ENCODE measurements around the gene DDRGK1. TPM values are rescaled to one million over a fixed set of nuclear protein-coding genes. Genes with fewer than 3 reads are reported as not detected.
"Not testable (repeated sequence)": the region's sequence is repeated elsewhere in the genome, so short reads cannot be mapped to it uniquely, and the experiment has no call there.

Gene DDRGK1
- total and polyA plus RNA-seq, 3 experiments from 2014 or later, result 58.1 to 77.9 (median 75.3) TPM

DNA sequence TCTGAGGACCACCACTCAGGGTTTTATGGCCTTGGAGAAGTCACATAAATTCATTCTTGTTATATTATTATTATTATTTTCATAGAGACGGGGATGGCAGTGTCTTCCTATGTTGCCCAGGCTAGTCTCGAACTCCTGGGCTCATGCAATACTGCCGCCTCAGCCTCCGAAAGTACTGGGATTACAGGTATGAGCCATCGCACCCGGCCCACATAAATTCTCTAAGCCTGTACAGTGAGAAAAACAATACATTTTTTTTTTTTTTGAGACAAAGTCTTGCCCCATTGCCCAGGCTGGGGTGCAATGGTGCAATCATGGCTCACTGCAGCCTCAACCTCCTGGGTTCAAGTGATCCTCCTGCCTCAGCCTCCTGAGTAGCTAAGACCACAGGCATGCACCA lies 44.1 kb downstream of the DDRGK1 start:
- peaks cover 0 to 21% (median 2%) of the 10 kb centered on the region in 3 donors for H3K36me3 Mint-ChIP-seq
- DNase-seq, result no peak
- no peaks in the 10 kb centered on the region for H3K27me3 Mint-ChIP-seq
- no peaks in the 10 kb centered on the region for H3K9me3 ChIP-seq (ENCODE audit: low read length)
- H3K36me3 ChIP-seq (ENCODE audit: insufficient read depth, low read length), result no peaks in the 10 kb centered on the region
- no peak overlapping the region for H3K4me3 ChIP-seq (ENCODE audit: low read length)
- H3K4me3 Mint-ChIP-seq, result peak overlapping the region; percentile 28 to 94 (median 55)
- POLR2A ChIA-PET, result no interaction called here
- H3K27ac ChIP-seq (ENCODE audit: low read depth, low read length), result peak overlapping the region; percentile 88
- CTCF ChIA-PET, result no interaction called here
- H3K4me1 ChIP-seq (ENCODE audit: insufficient read depth, low read length), result peaks cover 33% of the 10 kb centered on the region
- no peaks in the 10 kb centered on the region for H3K27me3 ChIP-seq (ENCODE audit: insufficient read depth, low read length, poor library complexity, severe bottlenecking)
- peaks cover 36 to 48% (median 46%) of the 10 kb centered on the region in 3 donors for H3K4me1 Mint-ChIP-seq
- H3K27ac Mint-ChIP-seq, result peak overlapping the region in 2 of 8 donors; percentile 12 to 60
- no peaks in the 10 kb centered on the region for H3K9me3 Mint-ChIP-seq

DNA sequence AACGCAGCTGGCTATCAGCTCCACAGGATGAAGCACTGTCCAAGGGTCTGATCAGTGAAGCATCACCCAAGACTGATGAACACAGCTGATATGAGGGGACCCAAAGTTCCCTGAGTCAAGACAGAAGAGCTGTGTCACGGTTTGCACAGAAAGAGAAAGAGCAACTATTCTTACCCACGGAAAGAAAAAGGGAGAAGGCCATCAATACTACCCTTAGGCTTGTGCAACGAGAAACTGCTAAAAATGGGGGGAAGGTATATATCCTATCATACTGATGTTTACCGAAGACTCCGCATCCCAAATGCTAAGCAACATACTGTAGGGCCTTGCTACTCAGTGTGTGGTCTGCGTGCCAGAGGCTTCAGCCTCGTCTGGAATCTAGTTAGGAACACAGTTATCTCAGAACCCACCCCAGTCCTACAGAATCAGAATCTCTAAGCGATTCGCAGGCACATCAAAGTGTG lies 45.5 kb downstream of the DDRGK1 start:
- Histone ChIP-seq H3K36me3 (ENCODE audit: insufficient read depth, low read length) (no peaks in the 10 kb centered on the region), H3K9me3 (ENCODE audit: low read length) (no peaks in the 10 kb centered on the region), H3K27ac (ENCODE audit: low read depth, low read length) (peak overlapping the region; percentile 88), H3K27me3 (ENCODE audit: insufficient read depth, low read length, poor library complexity, severe bottlenecking) (no peaks in the 10 kb centered on the region), H3K4me3 (ENCODE audit: low read length) (peak overlapping the region; percentile 75), H3K4me1 (ENCODE audit: insufficient read depth, low read length) (peaks cover 36% of the 10 kb centered on the region)
- POLR2A ChIA-PET, result interaction anchor here (0.8 kb wide), 1 partner anchor 12 kb away, joined by 3 read pairs; no protein-coding TSS in a partner anchor
- DNase-seq, result no peak
- Mint-ChIP-seq H3K36me3 (peaks cover 0 to 27% (median 2%) of the 10 kb centered on the region in 3 donors), H3K27ac (peak overlapping the region; percentile 73 to 99 (median 95)), H3K4me3 (peak overlapping the region; percentile 89 to 99 (median 94)), H3K27me3 (no peaks in the 10 kb centered on the region), H3K4me1 (peaks cover 37 to 57% (median 49%) of the 10 kb centered on the region in 3 donors), H3K9me3 (no peaks in the 10 kb centered on the region)
- CTCF ChIA-PET, result no interaction called here

DNA sequence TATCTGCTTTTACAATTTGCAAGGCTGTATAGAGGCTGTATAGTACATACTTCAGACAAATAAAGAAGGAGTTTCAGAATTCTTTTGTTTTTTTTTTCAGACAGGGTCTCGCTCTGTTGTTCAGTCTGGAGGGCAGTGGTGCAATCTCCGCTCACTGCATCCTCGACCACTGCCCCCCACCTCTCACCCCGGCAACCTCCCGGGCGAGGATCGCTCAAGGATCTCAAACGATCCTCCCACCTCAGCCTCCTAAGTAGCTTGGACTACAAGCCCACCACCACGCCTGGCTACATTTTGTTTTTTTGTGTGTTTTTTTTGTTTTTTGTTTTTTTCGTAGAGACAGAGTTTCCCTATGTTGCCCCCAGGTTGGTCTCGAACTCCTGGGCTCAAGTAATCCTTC lies 46.7 kb downstream of the DDRGK1 start:
- peaks cover 47 to 68% (median 61%) of the 10 kb centered on the region in 3 donors for H3K4me1 Mint-ChIP-seq
- H3K9me3 Mint-ChIP-seq, result no peaks in the 10 kb centered on the region
- peaks cover 0 to 35% (median 3%) of the 10 kb centered on the region in 3 donors for H3K36me3 Mint-ChIP-seq
- no peak for DNase-seq
- Histone ChIP-seq H3K9me3 (ENCODE audit: low read length) (no peaks in the 10 kb centered on the region), H3K27ac (ENCODE audit: low read depth, low read length) (peak overlapping the region; percentile 20), H3K36me3 (ENCODE audit: insufficient read depth, low read length) (no peaks in the 10 kb centered on the region), H3K27me3 (ENCODE audit: insufficient read depth, low read length, poor library complexity, severe bottlenecking) (no peaks in the 10 kb centered on the region), H3K4me1 (ENCODE audit: insufficient read depth, low read length) (peaks cover 38% of the 10 kb centered on the region), H3K4me3 (ENCODE audit: low read length) (peak overlapping the region; percentile 24)
- CTCF ChIA-PET, result interaction anchor here (0.9 to 1.7 kb wide), 3 partner anchors 15 to 104 kb away, joined by 3 to 5 read pairs (median 4); no protein-coding TSS in a partner anchor
- H3K27me3 Mint-ChIP-seq, result no peaks in the 10 kb centered on the region
- peak overlapping the region; percentile 81 to 99 (median 89) for H3K4me3 Mint-ChIP-seq
- POLR2A ChIA-PET, result interaction anchor here (0.5 to 1.4 kb wide), 3 partner anchors 21 to 90 kb away, joined by 3 to 8 read pairs (median 6); no protein-coding TSS in a partner anchor
- peak overlapping the region; percentile 73 to 96 (median 82) for H3K27ac Mint-ChIP-seq

DNA sequence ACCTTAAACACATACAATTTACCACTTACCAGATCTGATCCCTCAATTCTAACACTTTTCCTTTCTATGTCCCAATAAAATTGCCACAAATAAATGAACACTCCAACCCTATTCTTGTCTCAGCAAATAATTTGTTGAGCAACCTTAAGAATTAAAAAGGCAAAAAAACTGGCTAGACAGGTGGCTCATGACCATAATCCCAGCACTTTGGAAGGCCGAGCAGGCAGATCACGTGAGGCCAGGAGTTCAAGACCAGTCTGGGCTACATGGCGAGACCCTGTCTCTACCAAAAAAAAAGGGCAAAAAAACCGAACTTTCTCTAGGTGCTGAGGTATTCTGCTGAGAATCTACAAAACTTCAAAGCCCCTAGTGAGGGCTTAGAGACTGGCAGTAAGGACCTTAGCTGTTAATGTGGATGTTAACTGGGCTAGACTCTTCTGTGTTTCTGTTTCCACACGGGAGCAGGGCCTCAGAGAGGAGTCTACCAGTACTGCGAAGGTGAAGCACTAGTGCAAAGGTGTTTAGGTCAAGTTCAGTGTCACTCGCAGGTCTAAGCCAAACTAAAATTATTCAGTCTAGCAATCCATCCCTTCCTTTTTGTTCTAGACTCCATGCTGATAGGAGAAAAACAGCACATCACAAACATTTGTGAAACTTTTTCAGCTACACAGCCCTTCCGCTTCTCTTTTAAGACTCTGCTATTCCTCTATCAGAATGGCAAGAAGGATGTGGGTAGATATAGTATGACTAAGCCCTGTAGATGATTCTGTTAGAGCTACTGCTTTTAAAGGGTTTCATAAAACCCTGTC lies 47.5 kb downstream of the DDRGK1 start:
- CTCF ChIA-PET, result interaction anchor here (0.9 to 1.7 kb wide), 4 partner anchors 9 to 104 kb away, joined by 3 to 5 read pairs (median 4); no protein-coding TSS in a partner anchor
- Histone ChIP-seq H3K36me3 (ENCODE audit: insufficient read depth, low read length) (no peaks in the 10 kb centered on the region), H3K9me3 (ENCODE audit: low read length) (no peaks in the 10 kb centered on the region), H3K4me3 (ENCODE audit: low read length) (no peak overlapping the region), H3K27ac (ENCODE audit: low read depth, low read length) (peak overlapping the region; percentile 29), H3K4me1 (ENCODE audit: insufficient read depth, low read length) (peaks cover 38% of the 10 kb centered on the region), H3K27me3 (ENCODE audit: insufficient read depth, low read length, poor library complexity, severe bottlenecking) (no peaks in the 10 kb centered on the region)
- Mint-ChIP-seq H3K4me1 (peaks cover 50 to 75% (median 64%) of the 10 kb centered on the region in 3 donors), H3K9me3 (no peaks in the 10 kb centered on the region), H3K36me3 (peaks cover 0 to 40% (median 4%) of the 10 kb centered on the region in 3 donors), H3K27ac (peak overlapping the region; percentile 73 to 96 (median 82)), H3K4me3 (peak overlapping the region; percentile 65 to 99 (median 89)), H3K27me3 (no peaks in the 10 kb centered on the region)
- POLR2A ChIA-PET, result interaction anchor here (0.5 to 1.4 kb wide), 4 partner anchors 22 to 90 kb away, joined by 3 to 8 read pairs (median 6); no protein-coding TSS in a partner anchor
- DNase-seq, result peak in 1 of 5 donors; percentile 48

DNA sequence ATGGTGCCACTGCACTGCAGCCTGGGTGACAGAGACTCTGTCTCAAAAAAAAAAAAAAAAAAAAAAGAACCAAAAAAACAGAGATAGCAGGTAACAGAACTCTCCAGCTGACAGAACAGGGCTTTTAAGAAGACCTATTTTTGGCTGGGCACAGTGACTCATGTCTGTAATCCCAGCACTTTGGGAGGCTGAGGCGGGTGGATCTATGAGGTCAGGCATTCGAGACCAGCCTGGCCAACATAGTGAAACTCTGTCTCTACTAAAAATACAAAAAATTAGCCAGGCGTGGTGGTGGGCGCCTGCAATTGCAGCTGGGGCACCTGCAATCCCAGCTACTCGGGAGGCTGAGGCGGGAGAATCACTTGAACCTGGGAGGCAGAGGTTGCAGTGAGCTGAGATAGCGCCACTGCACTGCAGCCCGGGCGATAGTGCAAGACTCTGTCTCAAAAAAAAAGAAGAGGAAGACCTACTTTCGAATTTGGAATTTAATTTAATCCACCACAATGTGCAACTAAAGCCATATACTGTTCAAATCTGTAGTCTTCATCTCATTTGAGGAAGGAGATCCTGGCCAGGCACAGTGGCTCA lies 52.3 kb downstream of the DDRGK1 start:
- DNase-seq; H3K27me3 ChIP-seq (ENCODE audit: insufficient read depth, low read length, poor library complexity, severe bottlenecking); CTCF ChIA-PET; H3K4me3 ChIP-seq (ENCODE audit: low read length); POLR2A ChIA-PET; H3K27ac ChIP-seq (ENCODE audit: low read depth, low read length); H3K27me3 Mint-ChIP-seq; H3K9me3 ChIP-seq (ENCODE audit: low read length); H3K9me3 Mint-ChIP-seq: not testable (repeated sequence)
- Mint-ChIP-seq H3K4me3 (peak overlapping the region in 1 of 7 donors; percentile 65), H3K27ac (peak overlapping the region in 5 of 8 donors; percentile 15 to 80 (median 47)), H3K36me3 (peaks cover 0 to 67% (median 13%) of the 10 kb centered on the region in 3 donors), H3K4me1 (peaks cover 56 to 90% (median 70%) of the 10 kb centered on the region in 3 donors)
- Histone ChIP-seq H3K36me3 (ENCODE audit: insufficient read depth, low read length) (peaks cover 22% of the 10 kb centered on the region), H3K4me1 (ENCODE audit: insufficient read depth, low read length) (peaks cover 20% of the 10 kb centered on the region)

DNA sequence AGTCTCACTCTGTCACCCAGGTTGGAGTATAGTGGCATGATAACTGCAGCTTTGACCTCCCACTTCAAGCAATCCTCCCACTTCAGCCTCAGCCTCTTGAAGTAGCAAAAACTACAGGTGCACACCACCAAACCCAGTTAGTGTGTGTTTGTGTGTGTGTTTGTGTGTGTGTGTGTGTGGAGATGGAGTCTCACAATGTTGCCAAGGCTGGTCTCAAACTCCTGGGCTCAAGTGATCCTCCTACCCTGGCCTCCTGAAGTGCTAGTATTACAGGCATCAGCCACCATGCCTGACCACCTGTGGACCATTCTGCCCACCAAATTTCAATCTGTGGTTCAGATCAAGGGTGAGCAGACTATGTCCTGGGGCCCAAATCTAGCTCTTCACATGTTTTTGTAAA lies 53.6 kb downstream of the DDRGK1 start:
- Histone ChIP-seq H3K27me3 (ENCODE audit: insufficient read depth, low read length, poor library complexity, severe bottlenecking) (no peaks in the 10 kb centered on the region), H3K27ac (ENCODE audit: low read depth, low read length) (no peak overlapping the region), H3K4me3 (ENCODE audit: low read length) (no peak overlapping the region), H3K9me3 (ENCODE audit: low read length) (no peaks in the 10 kb centered on the region), H3K36me3 (ENCODE audit: insufficient read depth, low read length) (peaks cover 22% of the 10 kb centered on the region), H3K4me1 (ENCODE audit: insufficient read depth, low read length) (peaks cover 10% of the 10 kb centered on the region)
- CTCF ChIA-PET, result no interaction called here
- peaks cover 0 to 72% (median 12%) of the 10 kb centered on the region in 3 donors for H3K36me3 Mint-ChIP-seq
- peaks cover 48 to 85% (median 63%) of the 10 kb centered on the region in 3 donors for H3K4me1 Mint-ChIP-seq
- H3K27me3 Mint-ChIP-seq, result no peaks in the 10 kb centered on the region
- no peak for DNase-seq
- H3K4me3 Mint-ChIP-seq, result no peak overlapping the region
- POLR2A ChIA-PET, result no interaction called here
- H3K27ac Mint-ChIP-seq, result peak overlapping the region in 5 of 8 donors; percentile 27 to 68 (median 40)
- no peaks in the 10 kb centered on the region for H3K9me3 Mint-ChIP-seq

DNA sequence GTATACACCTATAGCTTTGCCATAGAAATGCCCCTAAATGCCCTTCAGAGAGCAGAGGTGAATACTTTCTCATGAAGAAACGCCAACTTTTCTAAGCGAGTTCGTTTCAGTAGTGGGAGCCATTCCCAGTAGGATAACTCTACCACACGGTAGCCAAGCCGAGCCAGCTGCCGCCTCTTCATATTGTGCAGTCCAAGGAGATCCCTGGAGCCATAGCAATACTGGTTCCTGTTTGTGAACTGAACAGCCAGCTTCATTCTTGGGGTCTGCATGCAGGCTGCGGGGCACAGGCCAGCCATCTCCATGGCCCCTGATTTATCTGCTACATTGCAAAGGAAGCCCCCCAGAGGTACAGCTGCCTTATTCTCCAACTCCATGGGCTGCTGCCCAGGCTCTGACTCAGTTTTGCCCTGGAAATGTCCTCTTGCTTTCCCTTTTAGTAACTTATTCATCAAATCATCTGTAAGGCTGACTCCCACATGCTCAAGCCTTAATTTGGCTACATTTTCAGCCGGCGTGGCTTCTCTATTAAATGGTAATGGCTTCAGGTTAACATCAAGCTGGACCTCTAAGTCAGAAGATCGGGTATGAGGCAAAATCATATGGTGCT lies 57.6 kb downstream of the DDRGK1 start:
- no peak overlapping the region for H3K27ac ChIP-seq (ENCODE audit: low read depth, low read length)
- Mint-ChIP-seq H3K9me3 (no peaks in the 10 kb centered on the region), H3K27me3 (no peaks in the 10 kb centered on the region), H3K36me3 (peaks cover 5 to 63% (median 12%) of the 10 kb centered on the region in 3 donors), H3K4me1 (peaks cover 35 to 64% (median 50%) of the 10 kb centered on the region in 3 donors), H3K4me3 (no peak overlapping the region), H3K27ac (peak overlapping the region in 1 of 8 donors; percentile 18)
- CTCF ChIA-PET, result no interaction called here
- peaks cover 22% of the 10 kb centered on the region for H3K36me3 ChIP-seq (ENCODE audit: insufficient read depth, low read length)
- no peaks in the 10 kb centered on the region for H3K4me1 ChIP-seq (ENCODE audit: insufficient read depth, low read length)
- no peak for DNase-seq
- no peaks in the 10 kb centered on the region for H3K9me3 ChIP-seq (ENCODE audit: low read length)
- H3K27me3 ChIP-seq (ENCODE audit: insufficient read depth, low read length, poor library complexity, severe bottlenecking), result no peaks in the 10 kb centered on the region
- H3K4me3 ChIP-seq (ENCODE audit: low read length), result no peak overlapping the region
- POLR2A ChIA-PET, result no interaction called here
